GM23248 (cell line): ENCODE data around the gene MTFR1L.

Experiments
- EZH2 ChIP-seq: fragments of 200-600 bp; sonication (generic); IDR thresholded peaks from 2 replicates; pipeline ENCODE4 v1.6.1; 2018; ENCODE audit warnings: antibody characterized with exemption, mild to moderate bottlenecking; ENCODE audit not compliant: insufficient read depth, poor library complexity, severe bottlenecking
- EZH2phosphoT487 ChIP-seq: fragments of 200-600 bp; sonication (generic); IDR thresholded peaks from 2 replicates; pipeline ENCODE4 v1.6.1; 2018; ENCODE audit warnings: antibody characterized with exemption, moderate library complexity, mild to moderate bottlenecking, low read depth; ENCODE audit not compliant: insufficient read depth

- no peak for TF ChIP-seq EZH2phosphoT487
- TF ChIP-seq EZH2: no peak
These were observed 45.4 kb upstream of the MTFR1L start for GRCh38 chr1:25774206-25774803.
